CD8-positive, alpha-beta memory T cell (primary cell): ENCODE results near the gene TMEM125. TPM values are rescaled to one million over a fixed set of nuclear protein-coding genes. Genes with fewer than 3 reads are reported as not detected.

Experiments
- CTCF ChIA-PET: fragments of 350-600 bp; sonication (Branson Sonifier 250); formaldehyde crosslinking; loops from one replicate; lab custom pipeline; 2021; ENCODE audit warnings: antibody characterized with exemption; lab: Charles Lee
- POLR2A ChIA-PET: fragments of 350-600 bp; sonication (Branson Sonifier 250); formaldehyde crosslinking; loops from one replicate; lab custom pipeline; 2021; ENCODE audit warnings: antibody characterized with exemption; lab: Charles Lee
- DNase-seq, 5 donors: peaks; one replicate each; pipeline versions ENCODE4 v3.0.0 to v3.0.0-alpha.2; 2020 to 2022; ENCODE audit warnings: mixed read lengths in 1 of 5
- H3K27ac ChIP-seq: one replicate; pipeline ENCODE4 v1.7.0; 2013; ENCODE audit warnings: low read depth, mild to moderate bottlenecking, low read length, moderate library complexity
- H3K27me3 ChIP-seq: 2 replicates; pipeline ENCODE4 v1.7.0; 2013; ENCODE audit warnings: low read length, mild to moderate bottlenecking; ENCODE audit not compliant: insufficient read depth, poor library complexity, severe bottlenecking
- H3K36me3 ChIP-seq: 2 replicates; pipeline ENCODE4 v1.7.0; 2013; ENCODE audit warnings: mild to moderate bottlenecking, low read length, moderate library complexity; ENCODE audit not compliant: insufficient read depth
- H3K4me1 ChIP-seq: 2 replicates; pipeline ENCODE4 v1.7.0; 2013; ENCODE audit warnings: mild to moderate bottlenecking, low read length, moderate library complexity; ENCODE audit not compliant: insufficient read depth
- H3K4me3 ChIP-seq: 2 replicates; pipeline ENCODE4 v1.7.0; 2013; ENCODE audit warnings: mild to moderate bottlenecking, low read length
- H3K9me3 ChIP-seq: 2 replicates; pipeline ENCODE4 v1.7.0; 2013; ENCODE audit warnings: mild to moderate bottlenecking, low read length
- H3K27ac Mint-ChIP-seq, 8 donors: one replicate each; pipeline ENCODE4 v1.8.0; 2020 to 2021; ENCODE audit warnings: mixed read lengths in 8 of 8, mild to moderate bottlenecking in 6 of 8, inconsistent platforms in 3 of 8, moderate library complexity in 3 of 8
- H3K27me3 Mint-ChIP-seq, 2 donors: one replicate each; pipeline ENCODE4 v1.8.0; 2020 to 2021; ENCODE audit warnings: mixed read lengths in 2 of 2, mild to moderate bottlenecking in 1 of 2, moderate library complexity in 1 of 2
- H3K36me3 Mint-ChIP-seq, 3 donors: one replicate each; pipeline ENCODE4 v1.8.0; 2020 to 2021; ENCODE audit warnings: mixed read lengths in 3 of 3, inconsistent platforms in 1 of 3, mild to moderate bottlenecking in 1 of 3
- H3K4me1 Mint-ChIP-seq, 3 donors: one replicate each; pipeline ENCODE4 v1.8.0; 2020 to 2021; ENCODE audit warnings: mixed read lengths in 3 of 3, inconsistent platforms in 1 of 3, mild to moderate bottlenecking in 1 of 3
- H3K4me3 Mint-ChIP-seq, 7 donors: one replicate each; pipeline ENCODE4 v1.8.0; 2020 to 2021; ENCODE audit warnings: mixed read lengths in 7 of 7, mild to moderate bottlenecking in 6 of 7, moderate library complexity in 4 of 7, inconsistent platforms in 2 of 7
- H3K9me3 Mint-ChIP-seq, 5 donors: one replicate each; pipeline ENCODE4 v1.8.0; 2020 to 2022; ENCODE audit warnings: mixed read lengths in 5 of 5, mild to moderate bottlenecking in 3 of 5, moderate library complexity in 2 of 5, inconsistent platforms in 1 of 5
- polyA plus RNA-seq: library from polyadenylated mRNA; unstranded; fragments of 300-500 nt; fragmentation: Illumina TruSeq; gene quantifications from one replicate; pipeline ENCODE4 v1.2.3, GENCODE V29; 2021
- total RNA-seq, 2 experiments: library from RNA; stranded (reverse); gene quantifications; one replicate each; pipeline ENCODE4 v1.2.3, GENCODE V29; 2021

The TMEM125 gene
- total and polyA plus RNA-seq, 3 experiments from 2014 or later = not detected

DNA sequence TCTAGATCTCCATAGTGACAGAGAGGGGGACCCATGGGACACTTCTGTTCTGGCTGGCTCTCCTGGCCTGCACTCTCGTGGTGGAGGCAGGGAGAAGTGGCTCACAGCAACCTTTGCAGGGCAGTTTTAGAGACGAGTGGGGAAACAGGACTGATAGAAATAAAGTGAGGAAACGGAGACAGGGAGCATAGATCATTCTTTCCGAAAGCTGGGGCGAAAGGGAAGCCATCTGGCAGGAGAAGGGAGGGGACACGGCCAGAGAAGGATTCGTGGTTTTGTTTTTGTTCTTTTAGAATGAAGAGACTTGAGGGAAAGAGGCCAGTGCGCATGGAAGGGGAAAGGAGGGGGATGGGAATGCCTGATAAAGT lies 34.5 kb downstream of the TMEM125 start:
- Mint-ChIP-seq H3K4me1 (no peaks in the 10 kb centered on the region), H3K27ac (no peak overlapping the region), H3K9me3 (no peaks in the 10 kb centered on the region), H3K36me3 (no peaks in the 10 kb centered on the region), H3K27me3 (peaks cover 1 to 28% of the 10 kb centered on the region in 2 donors), H3K4me3 (no peak overlapping the region)
- no peak for DNase-seq
- no peak overlapping the region for H3K27ac ChIP-seq
- POLR2A ChIA-PET = no interaction called here
- no peaks in the 10 kb centered on the region for H3K36me3 ChIP-seq
- H3K9me3 ChIP-seq = no peaks in the 10 kb centered on the region
- no peaks in the 10 kb centered on the region for H3K4me1 ChIP-seq
- no peaks in the 10 kb centered on the region for H3K27me3 ChIP-seq
- no peak overlapping the region for H3K4me3 ChIP-seq
- CTCF ChIA-PET = interaction anchor here (1.3 kb wide), 1 partner anchor 110 kb away, joined by 5 read pairs; no protein-coding TSS in a partner anchor

DNA sequence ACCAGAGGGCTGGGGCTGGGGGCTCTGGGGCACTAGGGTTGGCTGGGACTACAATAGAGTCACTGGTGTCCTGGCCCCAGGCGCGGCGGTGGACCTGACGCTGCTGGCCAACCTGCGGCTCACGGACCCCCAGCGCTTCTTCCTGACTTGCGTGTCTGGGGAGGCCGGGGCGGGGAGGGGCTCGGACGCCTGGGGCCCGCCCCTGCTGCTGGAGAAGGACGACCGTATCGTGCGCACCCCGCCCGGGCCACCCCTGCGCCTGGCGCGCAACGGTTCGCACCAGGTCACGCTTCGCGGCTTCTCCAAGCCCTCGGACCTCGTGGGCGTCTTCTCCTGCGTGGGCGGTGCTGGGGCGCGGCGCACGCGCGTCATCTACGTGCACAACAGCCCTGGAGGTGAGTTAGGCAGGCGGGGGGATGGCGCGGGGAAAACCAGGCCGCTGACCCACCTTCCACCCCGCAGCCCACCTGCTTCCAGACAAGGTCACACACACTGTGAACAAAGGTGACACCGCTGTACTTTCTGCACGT lies 35.1 kb downstream of the TMEM125 start:
- no peaks in the 10 kb centered on the region for H3K36me3 Mint-ChIP-seq

DNA sequence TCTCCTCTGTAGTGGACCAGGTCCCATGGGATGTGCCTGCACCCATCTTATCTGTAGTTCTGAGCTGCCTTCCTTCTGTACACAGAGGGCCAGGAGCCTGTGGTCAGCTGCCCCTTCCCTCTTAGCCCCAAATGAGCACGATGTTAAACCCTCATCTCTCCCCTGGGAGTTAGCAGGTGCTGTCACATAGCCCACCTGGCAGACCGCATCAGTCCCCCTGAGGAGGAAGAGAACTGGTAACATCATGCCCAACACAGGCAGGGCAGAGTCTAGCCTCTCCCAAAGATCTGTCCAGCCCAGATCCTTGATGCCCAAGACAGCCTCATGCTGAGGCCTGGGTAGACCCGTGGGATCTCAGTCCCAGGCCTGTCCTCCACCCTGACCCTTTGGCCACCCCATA lies 35.7 kb downstream of the TMEM125 start:
- Histone ChIP-seq H3K27me3 (no peaks in the 10 kb centered on the region), H3K9me3 (no peaks in the 10 kb centered on the region), H3K4me3 (no peak overlapping the region), H3K36me3 (no peaks in the 10 kb centered on the region), H3K4me1 (no peaks in the 10 kb centered on the region), H3K27ac (no peak overlapping the region)
- Mint-ChIP-seq H3K27ac (peak overlapping the region in 1 of 8 donors; percentile 8), H3K4me3 (no peak overlapping the region), H3K9me3 (no peaks in the 10 kb centered on the region), H3K4me1 (no peaks in the 10 kb centered on the region), H3K27me3 (peaks cover 3 to 28% of the 10 kb centered on the region in 2 donors), H3K36me3 (no peaks in the 10 kb centered on the region)
- CTCF ChIA-PET = no interaction called here
- POLR2A ChIA-PET = no interaction called here
- DNase-seq = peak in 1 of 5 donors; percentile 2

More for the DNA sequence above, 35.1 kb downstream of the TMEM125 start:
- ChIA-PET CTCF (no interaction called here), POLR2A (no interaction called here)
- Mint-ChIP-seq H3K4me3 (no peak overlapping the region), H3K4me1 (no peaks in the 10 kb centered on the region), H3K27me3 (peaks cover under 1 to 28% of the 10 kb centered on the region in 2 donors), H3K27ac (no peak overlapping the region), H3K9me3 (no peaks in the 10 kb centered on the region)
- DNase-seq = peak in 1 of 5 donors; percentile 29
- Histone ChIP-seq H3K27ac (no peak overlapping the region), H3K36me3 (no peaks in the 10 kb centered on the region), H3K4me1 (no peaks in the 10 kb centered on the region), H3K4me3 (no peak overlapping the region), H3K9me3 (no peaks in the 10 kb centered on the region), H3K27me3 (no peaks in the 10 kb centered on the region)

DNA sequence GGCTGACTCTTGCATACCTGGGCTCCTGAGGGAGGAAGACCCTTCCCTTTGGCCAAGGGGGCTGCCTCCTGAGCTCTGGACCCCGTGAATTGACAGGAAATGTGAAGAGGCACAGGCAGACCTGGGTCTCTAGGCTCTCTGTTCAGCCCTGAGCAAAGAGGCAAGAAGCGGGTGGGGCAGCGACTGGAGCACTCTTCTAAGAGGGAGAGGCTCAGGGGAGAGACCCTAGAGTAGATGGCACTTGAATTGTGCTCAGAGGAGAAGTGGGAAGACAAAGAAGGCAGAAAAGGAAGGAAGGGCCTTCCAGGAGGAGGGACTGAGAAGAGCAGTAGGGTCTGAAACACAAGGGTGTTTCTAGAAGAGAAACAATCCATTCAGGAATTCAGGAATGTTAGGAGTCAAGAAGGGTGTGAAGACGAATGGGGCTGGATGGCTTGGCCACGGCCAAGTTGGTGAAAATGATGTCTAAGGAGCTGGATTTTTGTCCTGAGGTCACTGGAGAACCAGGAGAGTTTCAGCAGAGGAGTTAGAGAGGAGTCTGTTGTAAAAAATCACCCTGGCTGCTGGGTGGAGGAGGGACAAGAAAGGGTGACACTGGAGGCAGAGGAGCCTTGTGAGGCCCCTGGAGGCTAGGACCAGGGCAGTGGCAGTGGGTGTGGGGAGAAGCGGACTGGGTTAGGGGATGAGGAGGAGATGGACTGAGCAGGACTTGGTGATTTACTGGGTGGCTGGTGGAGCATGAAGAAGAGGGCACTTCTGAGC lies 36.3 kb downstream of the TMEM125 start:
- H3K36me3 Mint-ChIP-seq = no peaks in the 10 kb centered on the region

DNA sequence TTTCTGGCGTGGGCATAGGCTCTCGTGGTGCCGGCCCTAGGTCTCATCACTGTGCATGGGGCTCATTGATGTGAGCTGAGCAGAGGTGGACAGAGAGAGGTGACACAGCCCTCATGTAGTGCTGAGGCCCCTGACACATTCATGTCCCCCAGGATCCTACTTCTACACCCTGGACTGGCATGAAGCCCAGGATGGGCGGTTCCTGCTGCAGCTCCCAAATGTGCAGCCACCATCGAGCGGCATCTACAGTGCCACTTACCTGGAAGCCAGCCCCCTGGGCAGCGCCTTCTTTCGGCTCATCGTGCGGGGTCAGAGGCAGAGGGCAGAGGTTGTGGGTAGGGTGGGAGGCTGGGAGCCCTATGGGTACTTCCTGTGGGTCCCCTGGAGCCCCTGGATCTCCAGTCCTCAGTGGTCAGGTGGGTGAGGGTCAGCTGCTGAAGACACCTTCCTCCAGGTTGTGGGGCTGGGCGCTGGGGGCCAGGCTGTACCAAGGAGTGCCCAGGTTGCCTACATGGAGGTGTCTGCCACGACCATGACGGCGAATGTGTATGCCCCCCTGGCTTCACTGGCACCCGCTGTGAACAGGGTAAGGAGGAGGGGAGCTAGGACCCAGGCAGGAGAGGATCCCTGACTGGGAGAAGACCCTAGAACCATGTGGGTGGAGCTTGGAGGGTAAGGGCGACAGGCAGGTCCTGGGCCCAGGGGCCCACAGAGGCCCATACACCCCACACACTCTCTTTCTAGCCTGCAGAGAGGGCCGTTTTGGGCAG lies 37.1 kb downstream of the TMEM125 start:
- Histone ChIP-seq H3K27ac (no peak overlapping the region), H3K9me3 (no peaks in the 10 kb centered on the region), H3K36me3 (no peaks in the 10 kb centered on the region), H3K27me3 (no peaks in the 10 kb centered on the region), H3K4me3 (no peak overlapping the region), H3K4me1 (no peaks in the 10 kb centered on the region)
- Mint-ChIP-seq H3K4me3 (no peak overlapping the region), H3K4me1 (no peaks in the 10 kb centered on the region), H3K27ac (peak overlapping the region in 1 of 8 donors; percentile 95), H3K9me3 (no peaks in the 10 kb centered on the region), H3K36me3 (no peaks in the 10 kb centered on the region), H3K27me3 (peaks cover 3 to 28% of the 10 kb centered on the region in 2 donors)
- peak in 1 of 5 donors; percentile 28 for DNase-seq
- POLR2A ChIA-PET = no interaction called here
- CTCF ChIA-PET = no interaction called here

More for the DNA sequence above, 36.3 kb downstream of the TMEM125 start:
- peak in 1 of 5 donors; percentile 21 for DNase-seq
- no peaks in the 10 kb centered on the region for H3K27me3 ChIP-seq
- Mint-ChIP-seq H3K9me3 (no peaks in the 10 kb centered on the region), H3K4me1 (no peaks in the 10 kb centered on the region), H3K4me3 (no peak overlapping the region), H3K27me3 (peaks cover 3 to 28% of the 10 kb centered on the region in 2 donors), H3K27ac (peak overlapping the region in 1 of 8 donors; percentile 95)
- H3K4me1 ChIP-seq = no peaks in the 10 kb centered on the region
- no peak overlapping the region for H3K4me3 ChIP-seq
- H3K9me3 ChIP-seq = no peaks in the 10 kb centered on the region
- ChIA-PET CTCF (no interaction called here), POLR2A (no interaction called here)
- no peaks in the 10 kb centered on the region for H3K36me3 ChIP-seq
- H3K27ac ChIP-seq = no peak overlapping the region

DNA sequence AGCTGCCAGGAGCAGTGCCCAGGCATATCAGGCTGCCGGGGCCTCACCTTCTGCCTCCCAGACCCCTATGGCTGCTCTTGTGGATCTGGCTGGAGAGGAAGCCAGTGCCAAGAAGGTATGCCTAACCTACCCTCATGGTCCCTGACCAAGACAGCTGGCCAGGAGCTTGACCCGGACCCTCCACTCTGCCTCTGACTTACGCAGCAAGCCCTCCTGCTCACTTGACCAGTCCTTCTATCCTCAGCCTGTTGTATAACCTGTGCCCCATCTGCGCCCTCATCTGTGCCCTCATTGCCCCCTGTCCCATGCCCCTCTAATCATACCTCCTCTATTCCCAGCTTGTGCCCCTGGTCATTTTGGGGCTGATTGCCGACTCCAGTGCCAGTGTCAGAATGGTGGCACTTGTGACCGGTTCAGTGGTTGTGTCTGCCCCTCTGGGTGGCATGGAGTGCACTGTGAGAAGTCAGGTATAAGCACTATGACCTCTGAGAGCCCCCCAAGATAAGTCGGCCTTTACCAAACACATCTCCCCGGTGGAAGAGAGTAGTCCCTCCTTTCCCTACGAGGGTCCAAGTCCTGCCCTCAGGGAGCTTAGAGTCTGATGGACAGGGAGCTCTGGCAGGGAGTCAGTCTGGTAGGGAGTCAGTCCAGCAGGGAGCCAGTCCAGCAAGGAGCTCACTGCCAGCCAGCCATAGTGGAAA lies 37.8 kb downstream of the TMEM125 start:
- H3K27ac ChIP-seq = no peak overlapping the region
- H3K4me1 ChIP-seq = no peaks in the 10 kb centered on the region
- H3K36me3 ChIP-seq = no peaks in the 10 kb centered on the region
- POLR2A ChIA-PET = no interaction called here
- H3K9me3 Mint-ChIP-seq = no peaks in the 10 kb centered on the region
- H3K36me3 Mint-ChIP-seq = no peaks in the 10 kb centered on the region
- peak in 1 of 5 donors; percentile 12 for DNase-seq
- H3K4me3 Mint-ChIP-seq = no peak overlapping the region
- no peak overlapping the region for H3K4me3 ChIP-seq
- no peaks in the 10 kb centered on the region for H3K9me3 ChIP-seq
- H3K27ac Mint-ChIP-seq = no peak overlapping the region
- H3K27me3 ChIP-seq = no peaks in the 10 kb centered on the region
- H3K27me3 Mint-ChIP-seq = peaks cover 3 to 20% of the 10 kb centered on the region in 2 donors
- no peaks in the 10 kb centered on the region for H3K4me1 Mint-ChIP-seq
- CTCF ChIA-PET = no interaction called here

DNA sequence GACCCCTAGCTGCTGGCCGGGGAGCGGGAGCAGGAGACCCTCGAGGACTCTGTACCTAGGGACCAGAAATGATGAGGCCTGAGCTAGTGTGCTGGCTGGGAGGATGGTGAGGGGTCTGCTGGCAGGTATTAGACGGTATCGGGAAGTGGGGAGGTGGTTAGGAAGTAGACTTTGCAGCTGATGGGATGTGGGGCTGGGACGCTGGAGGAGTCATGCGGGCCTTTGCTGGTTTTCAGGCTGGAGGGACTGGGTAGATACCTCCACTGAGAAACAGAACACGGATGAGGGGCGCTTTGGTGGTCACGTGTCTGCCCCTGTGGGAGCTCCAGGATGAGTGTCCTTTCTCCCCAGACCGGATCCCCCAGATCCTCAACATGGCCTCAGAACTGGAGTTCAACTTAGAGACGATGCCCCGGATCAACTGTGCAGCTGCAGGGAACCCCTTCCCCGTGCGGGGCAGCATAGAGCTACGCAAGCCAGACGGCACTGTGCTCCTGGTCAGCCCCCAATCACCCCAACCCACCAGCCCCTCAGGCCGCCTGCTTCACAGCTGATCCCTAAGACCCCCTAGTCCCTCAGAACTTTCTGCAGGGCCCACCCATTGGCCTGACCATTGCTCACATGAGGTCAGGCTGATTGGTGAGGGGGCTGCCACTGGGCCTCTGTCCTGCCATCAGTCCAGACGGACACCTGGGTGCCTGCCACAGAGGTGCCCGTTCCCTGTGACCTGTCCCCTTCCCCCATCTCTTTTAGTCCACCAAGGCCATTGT lies 39.0 kb downstream of the TMEM125 start:
- Mint-ChIP-seq H3K4me1 (no peaks in the 10 kb centered on the region), H3K27ac (no peak overlapping the region), H3K36me3 (no peaks in the 10 kb centered on the region), H3K9me3 (no peaks in the 10 kb centered on the region), H3K4me3 (no peak overlapping the region), H3K27me3 (peaks cover 3 to 19% of the 10 kb centered on the region in 2 donors)
- Histone ChIP-seq H3K36me3 (no peaks in the 10 kb centered on the region), H3K27me3 (no peaks in the 10 kb centered on the region), H3K4me1 (no peaks in the 10 kb centered on the region), H3K27ac (no peak overlapping the region), H3K9me3 (no peaks in the 10 kb centered on the region), H3K4me3 (no peak overlapping the region)
- ChIA-PET POLR2A (no interaction called here), CTCF (no interaction called here)
- DNase-seq = peak in 1 of 5 donors; percentile 36
